Sigmoid colon (tissue), 4 donors: ENCODE results near the gene EHMT1.

Experiments used
- CTCF ChIP-seq, 4 experiments: fragments of 450-650 bp in 3 of 4; fragments of 200-600 bp in 1 of 4; IDR thresholded peaks; one replicate each; pipeline ENCODE4 v1.5.1; 2016 to 2019; ENCODE audit warnings: antibody characterized with exemption in 4 of 4, mild to moderate bottlenecking in 3 of 4, moderate library complexity in 2 of 4
- POLR2A ChIP-seq, 2 donors: fragments of 450-650 bp; IDR thresholded peaks; one replicate each; pipeline ENCODE4 v1.6.1; 2016; ENCODE audit warnings: antibody characterized with exemption in 2 of 2, mild to moderate bottlenecking in 2 of 2, moderate library complexity in 2 of 2
- POLR2AphosphoS5 ChIP-seq, 4 donors: sonication (generic); formaldehyde crosslinking; IDR thresholded peaks; one replicate each; pipeline ENCODE4 v1.6.1; 2017; ENCODE audit warnings: antibody characterized with exemption in 4 of 4

GRCh38 chr9:137688725-137689124 lies 69.9 kb downstream of the EHMT1 start:
- TF ChIP-seq POLR2A (IDR thresholded peaks at IDR 0.05) (no peak), CTCF (IDR thresholded peaks at IDR 0.05) (no peak), POLR2AphosphoS5 (IDR thresholded peaks at IDR 0.05) (no peak)
